Subcutaneous adipose tissue (tissue), 4 donors: ENCODE data around the gene MRPL51. TPM values are rescaled to one million over a fixed set of nuclear protein-coding genes. Genes with fewer than 3 reads are reported as not detected.

Source experiments
- CTCF ChIP-seq: fragments of 450-650 bp; IDR thresholded peaks from one replicate; pipeline ENCODE4 v1.5.1; 2016; ENCODE audit warnings: low read depth, mild to moderate bottlenecking, control low read depth, antibody characterized with exemption, moderate library complexity
- total RNA-seq, 4 donors: library from RNA; depleted of rRNA; stranded (reverse); fragments of >200 nt; gene quantifications; one replicate each; pipeline ENCODE4 v1.1.0, GENCODE V29; 2016

The MRPL51 gene
- total RNA-seq, 4 donors from 2014 or later: 65.6 to 99.1 (median 68.2) TPM

- TF ChIP-seq CTCF: no peak
Measured at GRCh38 chr12:6457220-6457945, 35.7 kb downstream of the MRPL51 start.

- TF ChIP-seq CTCF: no peak
Measured at GRCh38 chr12:6452944-6453630, 40.0 kb downstream of the MRPL51 start.

GRCh38 chr12:6452245-6452943 lies 40.7 kb downstream of the MRPL51 start:
- no peak for TF ChIP-seq CTCF

- no peak for TF ChIP-seq CTCF
Measured at GRCh38 chr12:6451348-6452244, 41.5 kb downstream of the MRPL51 start, which contains the start of gene TAPBPL. TSS of gene TAPBPL (plus strand) at chr12:6452042. CDS start at chr12:6452249, 207 bp downstream.

GRCh38 chr12:6450869-6451347 lies 42.2 kb downstream of the MRPL51 start:
- TF ChIP-seq CTCF: no peak

- no peak for TF ChIP-seq CTCF
Measured at GRCh38 chr12:6450091-6450868, 42.8 kb downstream of the MRPL51 start.
